B cell (primary cell): ENCODE results near the gene SKIDA1. TPM values are rescaled to one million over a fixed set of nuclear protein-coding genes. Genes with fewer than 3 reads are reported as not detected.

ENCODE experiments used
- ATAC-seq: fragments of 200-7000 bp; cut with Tn5 transposase; one replicate; pipeline ENCODE4 v1.10.0; 2021; ENCODE audit warnings: low read depth, mild to moderate bottlenecking, moderate number of reproducible peaks, moderate library complexity
- CTCF ChIA-PET: fragments of 350-600 bp; sonication (Branson Sonifier 250); formaldehyde crosslinking; loops from one replicate; lab custom pipeline; 2021; ENCODE audit warnings: antibody characterized with exemption, inconsistent platforms; lab: Charles Lee
- POLR2A ChIA-PET: fragments of 350-600 bp; sonication (Branson Sonifier 250); formaldehyde crosslinking; loops from one replicate; lab custom pipeline; 2021; ENCODE audit warnings: antibody characterized with exemption; lab: Charles Lee
- DNase-seq: peaks from one replicate; pipeline ENCODE4 v3.0.0; 2013
- H2AFZ ChIP-seq: 2 replicates; pipeline ENCODE4 v1.6.1; 2012; ENCODE audit warnings: mild to moderate bottlenecking, low read depth, low read length; ENCODE audit not compliant: insufficient read depth, poor library complexity, severe bottlenecking
- H3K27ac ChIP-seq, 2 donors: 1 replicate in 1 of 2; 2 replicates in 1 of 2; pipeline ENCODE4 v1.5.1; 2012 to 2013; ENCODE audit warnings: low read length in 2 of 2, mild to moderate bottlenecking in 2 of 2, moderate library complexity in 1 of 2
- H3K27me3 ChIP-seq, 4 experiments: fragments of 200-600 bp in 1 of 4; sonication (generic) in 1 of 4; replicated peaks in 1 of 4; 1 replicate in 2 of 4; 2 replicates in 2 of 4; pipeline versions ENCODE4 v1.6.1 to v1.7.0; 2013 to 2016; ENCODE audit warnings: low read length in 3 of 4, mild to moderate bottlenecking in 2 of 4, mixed read lengths in 1 of 4, moderate library complexity in 1 of 4; ENCODE audit not compliant: insufficient read depth in 4 of 4, control insufficient read depth in 3 of 4; ENCODE audit errors: control extremely low read depth in 1 of 4
- H3K36me3 ChIP-seq, 2 experiments: replicated peaks in 1 of 2; 1 replicate in 1 of 2; 2 replicates in 1 of 2; pipeline versions ENCODE4 v1.6.1 to v1.7.1; 2013; ENCODE audit warnings: low read length in 1 of 2; ENCODE audit not compliant: insufficient read depth in 2 of 2, control insufficient read depth in 1 of 2; ENCODE audit errors: control extremely low read depth in 1 of 2, extremely low read depth in 1 of 2
- H3K4me1 ChIP-seq, 2 donors: fragments of 200-600 bp in 1 of 2; sonication (generic) in 1 of 2; 1 replicate in 1 of 2; 2 replicates in 1 of 2; pipeline versions ENCODE4 v1.5.1 to v1.6.1; 2013 to 2017; ENCODE audit warnings: low read length in 2 of 2; ENCODE audit not compliant: control insufficient read depth in 2 of 2, insufficient read depth in 2 of 2
- H3K4me2 ChIP-seq: replicated peaks from 2 replicates; pipeline ENCODE3; 2012; ENCODE audit warnings: mild to moderate bottlenecking, low read depth, low read length; ENCODE audit not compliant: poor library complexity, severe bottlenecking
- H3K4me3 ChIP-seq, 5 experiments: fragments of 200-600 bp in 1 of 5; sonication (generic) in 1 of 5; 1 replicate in 3 of 5; 2 replicates in 2 of 5; pipeline versions ENCODE4 v1.5.1 to v1.7.0; 2011 to 2016; ENCODE audit warnings: low read length in 4 of 5, mild to moderate bottlenecking in 4 of 5, low read depth in 2 of 5, control low read depth in 1 of 5, moderate library complexity in 1 of 5; ENCODE audit not compliant: insufficient read depth in 1 of 5; ENCODE audit errors: control extremely low read depth in 1 of 5, extremely low read depth in 1 of 5
- H3K79me2 ChIP-seq: fragments of 200-600 bp; sonication (generic); one replicate; pipeline ENCODE4 v1.6.0; 2016; ENCODE audit warnings: low read length; ENCODE audit not compliant: control insufficient read depth, insufficient read depth
- H3K9ac ChIP-seq: fragments of 200-600 bp; sonication (generic); 2 replicates; pipeline ENCODE4 v1.6.1; 2017; ENCODE audit warnings: mild to moderate bottlenecking, low read length, moderate library complexity
- H3K9me3 ChIP-seq, 3 donors: one replicate each; pipeline versions ENCODE4 v1.6.1 to v1.7.1; 2013; ENCODE audit warnings: low read length in 2 of 3; ENCODE audit not compliant: control insufficient read depth in 2 of 3, insufficient read depth in 1 of 3; ENCODE audit errors: control extremely low read depth in 1 of 3
- H4K20me1 ChIP-seq: 2 replicates; pipeline ENCODE4 v1.6.0; 2012; ENCODE audit warnings: mild to moderate bottlenecking, low read length; ENCODE audit not compliant: insufficient read depth, control insufficient read depth, poor library complexity, severe bottlenecking
- H3K27ac Mint-ChIP-seq: one replicate; pipeline ENCODE4 v1.8.0; 2021; ENCODE audit warnings: mixed read lengths
- H3K27me3 Mint-ChIP-seq: one replicate; pipeline ENCODE4 v1.8.0; 2021; ENCODE audit warnings: mixed read lengths
- H3K4me1 Mint-ChIP-seq: one replicate; pipeline ENCODE4 v1.8.0; 2021; ENCODE audit warnings: mixed read lengths
- H3K4me3 Mint-ChIP-seq: one replicate; pipeline ENCODE4 v1.8.0; 2021; ENCODE audit warnings: mixed read lengths
- H3K9me3 Mint-ChIP-seq: one replicate; pipeline ENCODE4 v1.8.0; 2022; ENCODE audit warnings: mixed read lengths; ENCODE audit not compliant: insufficient read depth
- EZH2 ChIP-seq: IDR thresholded peaks from 2 replicates; pipeline ENCODE4 v1.6.1; 2012; ENCODE audit warnings: borderline replicate concordance, low read depth, mild to moderate bottlenecking, moderate library complexity, low read length; ENCODE audit not compliant: insufficient read depth, poor library complexity, severe bottlenecking
- WGBS: methylation state at CpG from one replicate; pipeline ENCODE4 v1.1.5; 2013; ENCODE audit warnings: missing lambda C conversion rate; ENCODE audit not compliant: insufficient coverage; 5-methylcytosine and 5-hydroxymethylcytosine counted together
- intact Hi-C: fragments of 100-400 bp; cut with micrococcal nuclease; formaldehyde crosslinking; loops from one replicate; pipeline ENCODE4 v1.10.0; 2022
- polyA plus RNA-seq: library from polyadenylated mRNA; depleted of rRNA; stranded (reverse); fragments of >200 nt; gene quantifications from 2 replicates; pipeline ENCODE4 v1.2.3, GENCODE V29; 2012
- total RNA-seq, 2 donors: library from RNA; stranded (reverse); fragments of 120-200 nt in 1 of 2; gene quantifications; 1 replicate in 1 of 2; 2 replicates in 1 of 2; pipeline versions ENCODE4 v1.2.3 to v1.2.4, GENCODE V29; 2013 to 2022
- TF ChIP-seq, protein P1 (sequence below): fragments of 200-600 bp; IDR thresholded peaks from one replicate; pipeline ENCODE4 v1.8.0; 2022; ENCODE audit warnings: antibody characterized with exemption, mild to moderate bottlenecking

SKIDA1 gene
- total and polyA plus RNA-seq, 2 donors (not counting 1 experiment from before 2014, with no cell fraction given): 0.06 to 0.10 TPM

DNA sequence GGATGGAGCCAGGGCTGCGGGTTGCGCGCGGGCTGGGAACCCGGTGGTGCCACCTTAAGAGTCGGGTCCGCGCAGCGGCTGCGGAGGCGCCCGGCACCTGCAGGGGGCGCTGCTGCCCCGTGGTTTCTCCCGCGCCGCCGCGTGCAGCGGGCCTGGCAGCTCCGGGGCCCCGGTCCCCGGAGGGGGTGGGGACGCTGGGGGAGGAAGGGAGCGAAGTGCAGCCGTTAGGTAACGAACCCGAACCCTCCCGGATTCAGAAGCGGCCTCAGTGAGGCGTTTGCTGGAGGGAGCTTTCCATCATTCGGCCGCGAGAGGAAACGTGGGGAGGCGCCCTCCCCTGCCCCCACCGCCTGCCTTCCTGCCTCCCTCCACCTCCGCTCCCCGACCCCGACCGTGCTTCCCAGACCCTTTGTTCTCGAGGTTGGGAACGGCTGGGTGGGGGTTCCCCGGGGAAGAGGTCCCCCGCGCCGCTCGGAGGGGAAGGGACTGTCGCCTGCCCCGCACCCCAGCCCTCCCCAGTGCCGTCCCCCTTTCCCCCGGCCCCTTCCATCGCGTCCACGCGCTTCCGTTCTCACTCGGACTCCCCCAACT lies 29.6 kb downstream of the SKIDA1 start:
- H3K27me3 ChIP-seq: peaks cover 2 to 66% (median 55%) of the 10 kb centered on the region in 4 experiments
- Mint-ChIP-seq H3K4me1 (peaks cover 39% of the 10 kb centered on the region), H3K9me3 (no peaks in the 10 kb centered on the region), H3K27ac (no peak overlapping the region), H3K4me3 (peak overlapping the region; percentile 92), H3K27me3 (peaks cover 60% of the 10 kb centered on the region)
- intact Hi-C loops: loop anchor here (1.0 to 10.0 kb wide), 10 partner anchors 21 to 1573 kb away; partner anchors contain the start of gene SKIDA1
- peak overlapping the region; percentile 92 for H2AFZ ChIP-seq
- no peaks in the 10 kb centered on the region for H3K36me3 ChIP-seq
- peak; percentile 88 for DNase-seq
- ATAC-seq: peak; percentile 82
- H3K4me3 ChIP-seq: peak overlapping the region; percentile 44 to 74 (median 67)
- no peaks in the 10 kb centered on the region for H4K20me1 ChIP-seq
- WGBS: under 1% methylated on average over 35 of the region's 58 CpGs
- H3K79me2 ChIP-seq: no peaks in the 10 kb centered on the region
- H3K9me3 ChIP-seq: peaks cover 0 to 16% (median 0%) of the 10 kb centered on the region in 3 donors
- H3K4me1 ChIP-seq: peaks cover 47 to 51% of the 10 kb centered on the region in 2 donors
- ChIA-PET CTCF (interaction anchor here (0.7 to 2.5 kb wide), 29 partner anchors 10 to 1494 kb away, joined by 3 to 14 read pairs (median 5); partner anchors contain the start of genes DNAJC1, MLLT10 and SKIDA1), POLR2A (interaction anchor here (1.0 to 2.1 kb wide), 2 partner anchors 30 to 38 kb away, joined by 3 to 7 read pairs; partner anchors contain the start of genes MLLT10 and SKIDA1)
- H3K9ac ChIP-seq: peak overlapping the region; percentile 69
- peak overlapping the region; percentile 99 for H3K4me2 ChIP-seq
- TF ChIP-seq, protein P1, sequence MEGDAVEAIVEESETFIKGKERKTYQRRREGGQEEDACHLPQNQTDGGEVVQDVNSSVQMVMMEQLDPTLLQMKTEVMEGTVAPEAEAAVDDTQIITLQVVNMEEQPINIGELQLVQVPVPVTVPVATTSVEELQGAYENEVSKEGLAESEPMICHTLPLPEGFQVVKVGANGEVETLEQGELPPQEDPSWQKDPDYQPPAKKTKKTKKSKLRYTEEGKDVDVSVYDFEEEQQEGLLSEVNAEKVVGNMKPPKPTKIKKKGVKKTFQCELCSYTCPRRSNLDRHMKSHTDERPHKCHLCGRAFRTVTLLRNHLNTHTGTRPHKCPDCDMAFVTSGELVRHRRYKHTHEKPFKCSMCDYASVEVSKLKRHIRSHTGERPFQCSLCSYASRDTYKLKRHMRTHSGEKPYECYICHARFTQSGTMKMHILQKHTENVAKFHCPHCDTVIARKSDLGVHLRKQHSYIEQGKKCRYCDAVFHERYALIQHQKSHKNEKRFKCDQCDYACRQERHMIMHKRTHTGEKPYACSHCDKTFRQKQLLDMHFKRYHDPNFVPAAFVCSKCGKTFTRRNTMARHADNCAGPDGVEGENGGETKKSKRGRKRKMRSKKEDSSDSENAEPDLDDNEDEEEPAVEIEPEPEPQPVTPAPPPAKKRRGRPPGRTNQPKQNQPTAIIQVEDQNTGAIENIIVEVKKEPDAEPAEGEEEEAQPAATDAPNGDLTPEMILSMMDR: peak; percentile 96
- TF ChIP-seq EZH2: no peak
- no peak overlapping the region for H3K27ac ChIP-seq
